Measurements from ENCODE around the gene PCNX2. TPM values are rescaled to one million over a fixed set of nuclear protein-coding genes. Genes with fewer than 3 reads are reported as not detected.

Gene PCNX2
- polyA plus RNA-seq, 1 donor (not counting 4 experiments of a cell fraction or from before 2014, with no cell fraction given) = 18.0 TPM

GRCh38 chr1:233261206-233261605, 34.3 kb downstream of the PCNX2 start:
- TF ChIP-seq EZH2 (IDR thresholded peaks at IDR 0.05; ENCODE audit: low read length) = no peak
- TF ChIP-seq, protein P1, sequence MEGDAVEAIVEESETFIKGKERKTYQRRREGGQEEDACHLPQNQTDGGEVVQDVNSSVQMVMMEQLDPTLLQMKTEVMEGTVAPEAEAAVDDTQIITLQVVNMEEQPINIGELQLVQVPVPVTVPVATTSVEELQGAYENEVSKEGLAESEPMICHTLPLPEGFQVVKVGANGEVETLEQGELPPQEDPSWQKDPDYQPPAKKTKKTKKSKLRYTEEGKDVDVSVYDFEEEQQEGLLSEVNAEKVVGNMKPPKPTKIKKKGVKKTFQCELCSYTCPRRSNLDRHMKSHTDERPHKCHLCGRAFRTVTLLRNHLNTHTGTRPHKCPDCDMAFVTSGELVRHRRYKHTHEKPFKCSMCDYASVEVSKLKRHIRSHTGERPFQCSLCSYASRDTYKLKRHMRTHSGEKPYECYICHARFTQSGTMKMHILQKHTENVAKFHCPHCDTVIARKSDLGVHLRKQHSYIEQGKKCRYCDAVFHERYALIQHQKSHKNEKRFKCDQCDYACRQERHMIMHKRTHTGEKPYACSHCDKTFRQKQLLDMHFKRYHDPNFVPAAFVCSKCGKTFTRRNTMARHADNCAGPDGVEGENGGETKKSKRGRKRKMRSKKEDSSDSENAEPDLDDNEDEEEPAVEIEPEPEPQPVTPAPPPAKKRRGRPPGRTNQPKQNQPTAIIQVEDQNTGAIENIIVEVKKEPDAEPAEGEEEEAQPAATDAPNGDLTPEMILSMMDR (optimal IDR thresholded peaks at IDR 0.05 in 1 of 3, IDR thresholded peaks at IDR 0.05 in 1 of 3, conservative IDR thresholded peaks at IDR 0.05 in 1 of 3; ENCODE audit: extremely low read depth in 1 of 3, insufficient read depth in 2 of 3, low read length in 3 of 3) = no peak
- H3K79me2 ChIP-seq (ENCODE audit: control insufficient read depth, insufficient read depth, low read length) = peaks cover 5% of the 10 kb centered on the region
- H3K27ac ChIP-seq (ENCODE audit: control insufficient read depth, insufficient read depth, low read length) = no peak overlapping the region
- no peaks in the 10 kb centered on the region for H3K9me3 ChIP-seq (ENCODE audit: control insufficient read depth, low read depth, low read length)
- no peaks in the 10 kb centered on the region for H4K20me1 ChIP-seq (ENCODE audit: control insufficient read depth, extremely low read depth, insufficient read depth, low read length)
- no peaks in the 10 kb centered on the region for H3K4me1 ChIP-seq (ENCODE audit: control insufficient read depth, extremely low read depth, insufficient read depth, low read length)
- H3K36me3 ChIP-seq (ENCODE audit: control insufficient read depth in 2 of 2, extremely low read depth in 1 of 2, insufficient read depth in 2 of 2, low read length in 2 of 2) = peaks cover 19 to 23% of the 10 kb centered on the region in 2 experiments
- no peaks in the 10 kb centered on the region for H3K27me3 ChIP-seq (ENCODE audit: control insufficient read depth, extremely low read depth, insufficient read depth, low read length)
- no peak overlapping the region for H3K4me3 ChIP-seq (ENCODE audit: control insufficient read depth in 2 of 3, extremely low read depth in 1 of 3, insufficient read depth in 2 of 3, low read depth in 1 of 3, low read length in 3 of 3)
- DNase-seq (ENCODE audit: low read depth, low spot score) (no peak), FAIRE-seq (no peak)
- dilution Hi-C loops (cut with MboI; ENCODE audit: extremely low pct_ligation_motif_present, low sequenced_read_pairs) = no loop called here
- H3K9ac ChIP-seq (ENCODE audit: control insufficient read depth, extremely low read depth, insufficient read depth, low read length) = no peak overlapping the region
- H3K4me2 ChIP-seq (ENCODE audit: control insufficient read depth, extremely low read depth, insufficient read depth, low read depth, low read length) = no peak overlapping the region
- no peak overlapping the region for H2AFZ ChIP-seq (ENCODE audit: control insufficient read depth, low read length)
- H3K9me1 ChIP-seq (ENCODE audit: control insufficient read depth, extremely low read depth, insufficient read depth, low read length) = peaks cover 2% of the 10 kb centered on the region

DNA sequence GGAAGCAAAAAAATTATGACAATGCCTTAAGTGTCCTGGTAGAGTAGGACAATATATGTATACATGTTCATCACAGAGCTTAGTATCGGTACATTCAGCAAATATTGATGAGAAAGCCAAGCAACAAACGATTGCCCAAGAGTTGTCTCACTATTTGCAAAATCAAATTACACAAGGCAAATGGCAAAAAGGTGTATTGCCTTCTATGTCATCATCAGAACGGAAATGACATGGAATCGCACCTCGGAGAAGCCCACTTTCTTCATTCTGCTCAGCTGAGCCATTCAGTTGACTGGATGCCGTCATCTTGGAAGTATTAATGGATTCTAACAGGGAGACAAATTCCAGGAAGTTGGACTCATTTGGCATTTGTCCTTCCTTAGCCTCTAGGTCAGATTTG, 37.7 kb downstream of the PCNX2 start:
- Histone ChIP-seq H4K20me1 (ENCODE audit: control insufficient read depth, extremely low read depth, insufficient read depth, low read length) (no peaks in the 10 kb centered on the region), H3K9me3 (ENCODE audit: control insufficient read depth, low read depth, low read length) (no peaks in the 10 kb centered on the region), H3K27me3 (ENCODE audit: control insufficient read depth, extremely low read depth, insufficient read depth, low read length) (no peaks in the 10 kb centered on the region), H2AFZ (ENCODE audit: control insufficient read depth, low read length) (no peak overlapping the region), H3K4me3 (ENCODE audit: control insufficient read depth in 2 of 3, extremely low read depth in 1 of 3, insufficient read depth in 2 of 3, low read depth in 1 of 3, low read length in 3 of 3) (no peak overlapping the region), H3K79me2 (ENCODE audit: control insufficient read depth, insufficient read depth, low read length) (peaks cover 2% of the 10 kb centered on the region), H3K4me1 (ENCODE audit: control insufficient read depth, extremely low read depth, insufficient read depth, low read length) (no peaks in the 10 kb centered on the region), H3K4me2 (ENCODE audit: control insufficient read depth, extremely low read depth, insufficient read depth, low read depth, low read length) (no peak overlapping the region), H3K27ac (ENCODE audit: control insufficient read depth, insufficient read depth, low read length) (no peak overlapping the region), H3K36me3 (ENCODE audit: control insufficient read depth in 2 of 2, extremely low read depth in 1 of 2, insufficient read depth in 2 of 2, low read length in 2 of 2) (peaks cover 19 to 23% of the 10 kb centered on the region in 2 experiments), H3K9ac (ENCODE audit: control insufficient read depth, extremely low read depth, insufficient read depth, low read length) (no peak overlapping the region), H3K9me1 (ENCODE audit: control insufficient read depth, extremely low read depth, insufficient read depth, low read length) (peaks cover 2% of the 10 kb centered on the region)
- dilution Hi-C loops (cut with MboI; ENCODE audit: extremely low pct_ligation_motif_present, low sequenced_read_pairs) = no loop called here
- DNase-seq (ENCODE audit: low read depth, low spot score) (no peak), FAIRE-seq (no peak)
- TF ChIP-seq, protein P1 (optimal IDR thresholded peaks at IDR 0.05 in 1 of 3, IDR thresholded peaks at IDR 0.05 in 1 of 3, conservative IDR thresholded peaks at IDR 0.05 in 1 of 3; ENCODE audit: extremely low read depth in 1 of 3, insufficient read depth in 2 of 3, low read length in 3 of 3) = no peak
- no peak for TF ChIP-seq EZH2 (IDR thresholded peaks at IDR 0.05; ENCODE audit: low read length)
